WTC11 (cell line): ENCODE data around the gene DDC.
"Not testable (repeated sequence)": the region's sequence is repeated elsewhere in the genome, so short reads cannot be mapped to it uniquely, and the experiment has no call there.

Experiments used
- CTCF ChIP-seq: fragments of 200-600 bp; IDR thresholded peaks from 2 replicates; pipeline ENCODE4 v1.8.0; 2022; ENCODE audit warnings: antibody characterized with exemption
- ZNF512 ChIP-seq: sonication (generic); formaldehyde crosslinking; IDR thresholded peaks from 2 replicates; pipeline ENCODE4 v1.8.1; 2022; ENCODE audit warnings: missing genetic modification reagents, borderline replicate concordance

GRCh38 chr7:50580666-50581065 lies 15.5 kb upstream of the DDC start:
- TF ChIP-seq ZNF512 (CRISPR knock-in tag); CTCF: not testable (repeated sequence)
